Activated naive CD4-positive, alpha-beta T cell treated with anti-CD3 and anti-CD28 coated beads, Interleukin-2, amount 10 ng/mL, durations not matched to agents 7 days and 5 days (primary cell): ENCODE data around the gene ANTKMT.

Experiments
- CTCF ChIA-PET: fragments of 350-600 bp; sonication (Branson Sonifier 250); formaldehyde crosslinking; loops from one replicate; lab custom pipeline; 2021; ENCODE audit warnings: antibody characterized with exemption; lab: Charles Lee
- DNase-seq: peaks from one replicate; pipeline ENCODE4 v3.0.0-alpha.2; 2020
- H3K27ac Mint-ChIP-seq: one replicate; pipeline ENCODE4 v1.8.0; 2021; ENCODE audit warnings: mild to moderate bottlenecking, moderate library complexity, mixed read lengths
- H3K27me3 Mint-ChIP-seq: one replicate; pipeline ENCODE4 v1.8.0; 2021; ENCODE audit warnings: mild to moderate bottlenecking, mixed read lengths
- H3K36me3 Mint-ChIP-seq: one replicate; pipeline ENCODE4 v1.8.0; 2021; ENCODE audit warnings: mixed read lengths
- H3K4me1 Mint-ChIP-seq: one replicate; pipeline ENCODE4 v1.8.0; 2021; ENCODE audit warnings: mixed read lengths
- H3K4me3 Mint-ChIP-seq: one replicate; pipeline ENCODE4 v1.8.0; 2021; ENCODE audit warnings: mild to moderate bottlenecking, moderate library complexity, mixed read lengths
- H3K9me3 Mint-ChIP-seq: one replicate; pipeline ENCODE4 v1.8.0; 2021; ENCODE audit warnings: mixed read lengths

ANTKMT gene

DNA sequence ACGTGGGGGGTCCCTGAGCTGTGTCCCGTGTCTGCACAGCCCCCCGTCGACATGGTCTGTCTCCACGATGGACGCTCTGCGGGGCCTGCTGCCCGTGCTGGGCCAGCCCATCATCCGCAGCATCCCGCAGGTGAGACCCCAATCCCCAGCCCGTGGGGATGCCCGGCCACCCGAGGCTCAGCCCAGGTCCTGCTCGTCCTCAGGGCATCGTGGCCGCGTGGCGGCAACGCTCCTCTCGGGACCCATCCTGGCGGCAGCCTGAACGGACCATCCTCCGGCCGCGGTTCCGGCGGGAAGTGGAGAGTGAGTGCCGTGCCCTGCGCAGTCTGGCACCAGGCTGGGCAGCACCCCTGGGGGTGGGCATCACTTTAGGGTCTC, 44.5 kb downstream of the ANTKMT start:
- H3K4me3 Mint-ChIP-seq = no peak overlapping the region
- H3K4me1 Mint-ChIP-seq = no peaks in the 10 kb centered on the region
- no peak for DNase-seq
- no peak overlapping the region for H3K27ac Mint-ChIP-seq
- CTCF ChIA-PET = no interaction called here
- no peaks in the 10 kb centered on the region for H3K36me3 Mint-ChIP-seq
- H3K9me3 Mint-ChIP-seq = no peaks in the 10 kb centered on the region
- peaks cover 3% of the 10 kb centered on the region for H3K27me3 Mint-ChIP-seq

DNA sequence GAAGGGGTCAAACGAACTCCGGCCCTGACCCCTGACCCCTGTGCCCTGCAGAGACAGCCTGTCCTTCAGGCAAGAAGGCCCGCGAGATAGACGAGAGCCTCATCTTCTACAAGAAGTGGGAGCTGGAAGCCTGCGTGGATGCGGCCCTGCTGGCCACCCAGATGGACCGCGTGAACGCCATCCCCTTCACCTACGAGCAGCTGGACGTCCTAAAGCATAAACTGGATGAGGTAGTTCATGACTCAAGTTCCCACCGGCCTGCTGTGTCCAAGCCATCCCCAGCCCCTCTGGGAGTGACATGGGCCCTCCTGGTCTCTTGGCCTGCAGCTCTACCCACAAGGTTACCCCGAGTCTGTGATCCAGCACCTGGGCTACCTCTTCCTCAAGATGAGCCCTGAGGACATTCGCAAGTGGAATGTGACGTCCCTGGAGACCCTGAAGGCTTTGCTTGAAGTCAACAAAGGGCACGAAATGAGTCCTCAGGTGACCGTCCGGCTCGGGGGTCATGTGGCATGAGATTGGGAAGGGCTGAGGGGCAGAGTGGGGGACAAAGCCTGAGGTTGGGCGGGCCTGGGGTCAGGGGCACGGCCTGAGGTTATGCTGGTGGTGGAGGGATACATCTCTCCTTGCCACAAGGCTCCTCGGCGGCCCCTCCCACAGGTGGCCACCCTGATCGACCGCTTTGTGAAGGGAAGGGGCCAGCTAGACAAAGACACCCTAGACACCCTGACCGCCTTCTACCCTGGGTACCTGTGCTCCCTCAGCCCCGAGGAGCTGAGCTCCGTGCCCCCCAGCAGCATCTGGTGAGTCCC, 45.3 kb downstream of the ANTKMT start:
- H3K9me3 Mint-ChIP-seq = no peaks in the 10 kb centered on the region
- no peak for DNase-seq
- H3K4me1 Mint-ChIP-seq = no peaks in the 10 kb centered on the region
- no peak overlapping the region for H3K4me3 Mint-ChIP-seq
- H3K27me3 Mint-ChIP-seq = peaks cover 3% of the 10 kb centered on the region
- CTCF ChIA-PET = no interaction called here
- H3K27ac Mint-ChIP-seq = no peak overlapping the region
- no peaks in the 10 kb centered on the region for H3K36me3 Mint-ChIP-seq

DNA sequence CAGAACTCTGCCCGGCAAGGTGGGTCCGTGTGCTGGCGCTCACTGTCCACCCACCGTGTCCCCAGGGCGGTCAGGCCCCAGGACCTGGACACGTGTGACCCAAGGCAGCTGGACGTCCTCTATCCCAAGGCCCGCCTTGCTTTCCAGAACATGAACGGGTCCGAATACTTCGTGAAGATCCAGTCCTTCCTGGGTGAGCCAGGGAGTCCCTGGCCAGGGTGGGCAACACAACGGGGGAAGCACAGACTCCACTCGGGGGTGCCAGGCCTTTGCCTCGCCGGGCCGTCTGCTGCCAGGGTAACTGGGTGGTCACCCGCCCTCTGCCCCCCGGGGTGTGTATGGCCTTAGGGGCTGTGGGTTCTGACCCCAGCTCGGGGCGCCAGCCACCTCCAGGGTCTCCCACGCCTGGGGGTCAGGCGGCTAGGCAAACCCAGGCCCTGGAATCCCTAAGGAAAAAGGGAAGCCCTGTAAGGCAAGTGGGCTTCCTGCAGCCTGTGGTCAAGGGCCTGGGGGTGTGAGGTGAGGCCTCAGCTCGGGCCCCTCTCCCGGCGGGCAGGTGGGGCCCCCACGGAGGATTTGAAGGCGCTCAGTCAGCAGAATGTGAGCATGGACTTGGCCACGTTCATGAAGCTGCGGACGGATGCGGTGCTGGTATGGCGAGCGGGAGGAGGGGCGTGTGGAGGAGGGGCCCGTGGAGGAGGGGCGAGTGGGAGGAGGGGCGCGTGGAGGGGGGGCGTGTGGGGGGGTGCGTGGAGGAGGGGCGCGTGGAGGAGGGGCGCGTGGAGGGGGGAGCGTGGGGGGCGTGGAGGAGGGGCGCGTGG, 46.1 kb downstream of the ANTKMT start:
- H3K36me3 Mint-ChIP-seq = no peaks in the 10 kb centered on the region
- H3K27ac Mint-ChIP-seq = no peak overlapping the region
- H3K9me3 Mint-ChIP-seq = no peaks in the 10 kb centered on the region
- no peaks in the 10 kb centered on the region for H3K4me1 Mint-ChIP-seq
- peaks cover 3% of the 10 kb centered on the region for H3K27me3 Mint-ChIP-seq
- H3K4me3 Mint-ChIP-seq = no peak overlapping the region
- CTCF ChIA-PET = no interaction called here
- no peak for DNase-seq

DNA sequence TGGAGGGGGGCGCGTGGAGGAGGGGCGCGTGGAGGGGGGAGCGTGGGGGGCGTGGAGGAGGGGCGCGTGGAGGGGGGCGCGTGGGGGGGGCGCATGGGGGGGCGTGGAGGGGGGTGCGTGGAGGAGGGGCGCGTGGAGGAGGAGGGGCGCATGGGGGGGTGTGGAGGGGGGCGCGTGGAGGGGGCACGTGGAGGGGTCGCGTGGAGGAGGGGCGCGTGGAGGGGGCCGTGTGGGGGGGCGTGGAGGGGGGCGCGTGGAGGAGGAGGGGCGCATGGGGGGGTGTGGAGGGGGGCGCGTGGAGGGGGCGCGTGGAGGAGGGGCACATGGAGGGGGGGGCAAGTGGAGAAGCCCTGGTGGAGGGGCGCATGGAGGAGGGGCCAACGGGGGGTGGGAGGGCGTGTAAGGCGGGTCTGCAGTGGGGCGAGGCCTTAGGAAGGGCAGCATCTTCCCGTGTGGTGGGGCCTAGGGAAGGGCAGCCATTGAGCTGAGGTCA, 46.8 kb downstream of the ANTKMT start:
- Mint-ChIP-seq H3K4me1 (no peaks in the 10 kb centered on the region), H3K4me3 (no peak overlapping the region), H3K36me3 (no peaks in the 10 kb centered on the region)

DNA sequence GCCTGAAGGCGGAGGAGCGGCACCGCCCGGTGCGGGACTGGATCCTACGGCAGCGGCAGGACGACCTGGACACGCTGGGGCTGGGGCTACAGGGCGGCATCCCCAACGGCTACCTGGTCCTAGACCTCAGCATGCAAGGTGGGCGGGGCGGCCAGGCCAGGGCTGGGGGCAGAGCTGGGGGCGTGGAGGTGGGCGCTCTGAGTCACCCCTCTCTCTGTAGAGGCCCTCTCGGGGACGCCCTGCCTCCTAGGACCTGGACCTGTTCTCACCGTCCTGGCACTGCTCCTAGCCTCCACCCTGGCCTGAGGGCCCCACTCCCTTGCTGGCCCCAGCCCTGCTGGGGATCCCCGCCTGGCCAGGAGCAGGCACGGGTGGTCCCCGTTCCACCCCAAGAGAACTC, 47.5 kb downstream of the ANTKMT start:
- no peaks in the 10 kb centered on the region for H3K36me3 Mint-ChIP-seq
- no peak overlapping the region for H3K4me3 Mint-ChIP-seq

More for the DNA sequence above, 46.8 kb downstream of the ANTKMT start:
- DNase-seq = no peak
- no peaks in the 10 kb centered on the region for H3K9me3 Mint-ChIP-seq
- CTCF ChIA-PET = no interaction called here
- no peak overlapping the region for H3K27ac Mint-ChIP-seq
- H3K27me3 Mint-ChIP-seq = peaks cover 3% of the 10 kb centered on the region

DNA sequence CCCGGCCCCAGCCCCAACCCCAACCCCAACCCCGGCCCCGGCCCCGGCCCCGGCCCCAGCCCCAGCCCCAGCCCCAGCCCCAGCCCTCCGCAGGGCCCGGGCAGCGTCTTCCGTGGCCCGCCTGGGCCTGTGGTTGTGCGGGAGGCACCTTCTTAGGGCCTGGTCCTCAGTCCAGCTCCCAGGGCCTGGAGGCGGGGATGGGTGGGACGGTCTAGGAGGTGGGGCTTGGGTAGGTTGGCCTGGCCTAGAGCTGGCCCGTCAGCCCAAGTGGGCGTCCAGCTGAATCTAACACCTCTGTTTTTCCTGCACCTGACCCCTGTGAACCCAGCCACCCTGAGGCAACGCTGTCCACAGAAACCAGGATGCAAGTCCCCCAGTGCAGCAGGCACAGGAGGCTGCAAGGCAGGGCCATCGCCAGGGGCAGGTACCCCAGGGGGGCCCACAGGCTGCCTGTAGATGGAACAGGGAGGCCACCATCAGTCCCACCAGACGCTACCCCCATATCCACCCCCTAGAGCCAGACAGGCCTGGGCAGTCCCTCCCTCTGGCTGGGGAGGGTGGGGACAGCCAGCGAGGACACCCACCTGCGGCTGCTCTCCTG, 48.3 kb downstream of the ANTKMT start:
- Mint-ChIP-seq H3K9me3 (no peaks in the 10 kb centered on the region), H3K4me3 (no peak overlapping the region), H3K36me3 (no peaks in the 10 kb centered on the region), H3K4me1 (no peaks in the 10 kb centered on the region), H3K27me3 (peaks cover 3% of the 10 kb centered on the region), H3K27ac (no peak overlapping the region)
- CTCF ChIA-PET = no interaction called here
- DNase-seq = no peak

More for the DNA sequence above, 47.5 kb downstream of the ANTKMT start:
- no peaks in the 10 kb centered on the region for H3K4me1 Mint-ChIP-seq
- DNase-seq = no peak
- H3K9me3 Mint-ChIP-seq = no peaks in the 10 kb centered on the region
- peaks cover 3% of the 10 kb centered on the region for H3K27me3 Mint-ChIP-seq
- no peak overlapping the region for H3K27ac Mint-ChIP-seq
- CTCF ChIA-PET = no interaction called here

DNA sequence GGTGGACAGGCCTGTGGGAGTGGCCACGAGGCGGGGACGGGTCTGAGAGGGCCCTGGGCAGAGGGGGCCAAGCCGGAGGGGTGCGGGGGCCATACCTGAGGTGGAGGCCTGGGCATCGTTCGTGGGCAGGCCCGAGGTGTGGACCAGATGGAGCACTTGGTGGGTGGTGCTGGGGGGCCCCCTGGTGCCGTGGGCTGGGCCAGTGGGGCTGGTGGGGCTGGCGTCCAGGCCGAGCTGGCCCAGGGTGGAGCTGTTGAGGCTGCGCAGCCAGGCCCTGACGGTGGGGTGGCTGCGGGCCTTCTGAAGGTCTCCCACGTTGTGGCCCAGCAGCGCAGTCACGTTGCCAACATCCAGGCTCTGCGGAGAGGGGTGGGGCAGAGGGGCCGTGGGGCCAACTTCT, 49.0 kb downstream of the ANTKMT start:
- H3K27ac Mint-ChIP-seq = no peak overlapping the region
- H3K4me1 Mint-ChIP-seq = no peaks in the 10 kb centered on the region
- peaks cover 3% of the 10 kb centered on the region for H3K27me3 Mint-ChIP-seq
- H3K9me3 Mint-ChIP-seq = no peaks in the 10 kb centered on the region
- no peak for DNase-seq
- CTCF ChIA-PET = no interaction called here
- no peaks in the 10 kb centered on the region for H3K36me3 Mint-ChIP-seq
- H3K4me3 Mint-ChIP-seq = no peak overlapping the region

DNA sequence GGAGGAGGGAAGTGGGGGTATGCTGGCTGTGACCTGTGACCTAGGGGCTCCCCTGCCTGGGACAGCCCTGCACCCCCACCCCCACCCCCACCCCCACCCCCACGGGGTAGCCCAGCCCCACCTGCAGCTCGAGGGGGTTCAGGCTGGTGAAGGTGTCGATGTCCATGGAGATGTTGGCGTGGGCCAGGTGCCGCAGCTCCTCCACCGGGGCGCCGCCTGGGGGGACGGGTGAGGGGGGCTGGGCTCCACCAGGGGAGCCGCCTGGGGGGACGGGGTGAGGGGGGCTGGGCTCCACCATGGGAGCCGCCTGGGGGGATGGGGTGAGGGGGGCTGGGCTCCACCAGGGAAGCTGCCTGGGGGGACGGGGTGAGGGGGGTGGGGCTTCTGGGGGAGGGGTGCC, 49.5 kb downstream of the ANTKMT start:
- Mint-ChIP-seq H3K4me3 (no peak overlapping the region), H3K27me3 (peaks cover 3% of the 10 kb centered on the region)
- CTCF ChIA-PET = no interaction called here

More for the DNA sequence above, 49.5 kb downstream of the ANTKMT start:
- Mint-ChIP-seq H3K9me3 (no peaks in the 10 kb centered on the region), H3K27ac (no peak overlapping the region), H3K4me1 (no peaks in the 10 kb centered on the region), H3K36me3 (no peaks in the 10 kb centered on the region)
- no peak for DNase-seq
